Trophoblast cell (in vitro differentiated cells and primary cell): ENCODE measurements around the gene THEMIS.

Experiments
- DNase-seq, 2 donors: peaks; one replicate each; pipeline ENCODE4 v3.0.0-alpha.2; 2016
- H2AFZ ChIP-seq: 2 replicates; pipeline ENCODE4 v1.6.1; 2013; ENCODE audit warnings: low read length, moderate library complexity, mild to moderate bottlenecking; ENCODE audit not compliant: insufficient read depth, poor library complexity
- H2AK5ac ChIP-seq: 2 replicates; pipeline ENCODE4 v1.6.1; 2013; ENCODE audit warnings: mild to moderate bottlenecking, low read length
- H2BK120ac ChIP-seq: 2 replicates; pipeline ENCODE4 v1.6.1; 2013; ENCODE audit warnings: low read length, mild to moderate bottlenecking, moderate library complexity; ENCODE audit not compliant: insufficient read depth, poor library complexity
- H2BK12ac ChIP-seq: 2 replicates; pipeline ENCODE4 v1.6.1; 2013; ENCODE audit warnings: mild to moderate bottlenecking, low read length, moderate library complexity
- H2BK5ac ChIP-seq: 2 replicates; pipeline ENCODE4 v1.6.1; 2013; ENCODE audit warnings: low read length, low read depth, moderate library complexity, mild to moderate bottlenecking; ENCODE audit not compliant: poor library complexity
- H3K14ac ChIP-seq: 2 replicates; pipeline ENCODE4 v1.6.1; 2013; ENCODE audit warnings: mild to moderate bottlenecking, low read length
- H3K18ac ChIP-seq: 2 replicates; pipeline ENCODE4 v1.6.1; 2013; ENCODE audit warnings: mild to moderate bottlenecking, low read length
- H3K23ac ChIP-seq: 2 replicates; pipeline ENCODE4 v1.6.1; 2013; ENCODE audit warnings: low read length
- H3K27ac ChIP-seq: 2 replicates; pipeline ENCODE4 v1.5.1; 2013; ENCODE audit warnings: low read depth, mild to moderate bottlenecking, inconsistent platforms, low read length, moderate library complexity
- H3K27me3 ChIP-seq: 2 replicates; pipeline ENCODE4 v1.6.1; 2013; ENCODE audit warnings: inconsistent platforms, mild to moderate bottlenecking, low read length, moderate library complexity; ENCODE audit not compliant: insufficient read depth
- H3K36me3 ChIP-seq, 2 experiments: 1 replicate in 1 of 2; 2 replicates in 1 of 2; pipeline ENCODE4 v1.6.1; 2013; ENCODE audit warnings: low read length in 2 of 2, mild to moderate bottlenecking in 2 of 2, moderate library complexity in 1 of 2; ENCODE audit not compliant: insufficient read depth in 2 of 2, control insufficient read depth in 1 of 2
- H3K4ac ChIP-seq: 2 replicates; pipeline ENCODE4 v1.6.1; 2013; ENCODE audit warnings: low read depth, mild to moderate bottlenecking, low read length, moderate library complexity
- H3K4me1 ChIP-seq, 2 experiments: 1 replicate in 1 of 2; 2 replicates in 1 of 2; pipeline ENCODE4 v1.6.1; 2013; ENCODE audit warnings: low read length in 2 of 2, mild to moderate bottlenecking in 2 of 2, moderate library complexity in 1 of 2; ENCODE audit not compliant: insufficient read depth in 2 of 2, control insufficient read depth in 1 of 2
- H3K4me2 ChIP-seq: 2 replicates; pipeline ENCODE4 v1.6.1; 2013; ENCODE audit warnings: inconsistent platforms, mild to moderate bottlenecking, low read length, moderate library complexity
- H3K4me3 ChIP-seq: 2 replicates; pipeline ENCODE4 v1.5.1; 2013; ENCODE audit warnings: mild to moderate bottlenecking, low read depth, low read length, inconsistent platforms
- H3K79me1 ChIP-seq: one replicate; pipeline ENCODE4 v1.6.1; 2013; ENCODE audit warnings: low read length
- H3K79me2 ChIP-seq: 2 replicates; pipeline ENCODE4 v1.6.1; 2013; ENCODE audit warnings: low read length, mild to moderate bottlenecking; ENCODE audit not compliant: control insufficient read depth, insufficient read depth, poor library complexity
- H3K9ac ChIP-seq: 2 replicates; pipeline ENCODE4 v1.6.1; 2013; ENCODE audit warnings: mild to moderate bottlenecking, low read length
- H3K9me3 ChIP-seq: 2 replicates; pipeline ENCODE4 v1.6.1; 2013; ENCODE audit warnings: low read depth, mild to moderate bottlenecking, control low read depth, inconsistent platforms, low read length; ENCODE audit not compliant: insufficient read depth
- H4K12ac ChIP-seq: 2 replicates; pipeline ENCODE4 v1.6.1; 2013; ENCODE audit warnings: low read depth, mild to moderate bottlenecking, low read length, moderate library complexity
- H4K8ac ChIP-seq: 2 replicates; pipeline ENCODE4 v1.6.1; 2013; ENCODE audit warnings: low read depth, mild to moderate bottlenecking, low read length, moderate library complexity
- H4K91ac ChIP-seq: one replicate; pipeline ENCODE4 v1.6.1; 2013; ENCODE audit warnings: low read depth, mild to moderate bottlenecking, low read length, moderate library complexity
- WGBS: extraction: QIAGEN DNeasy Blood & Tissue Kit; methylation state at CpG from one replicate; pipeline ENCODE4 v1.1.7; 2013; ENCODE audit warnings: missing lambda C conversion rate; ENCODE audit not compliant: insufficient read length, insufficient coverage; ENCODE audit errors: extremely low coverage; 5-methylcytosine and 5-hydroxymethylcytosine counted together

THEMIS gene

DNA sequence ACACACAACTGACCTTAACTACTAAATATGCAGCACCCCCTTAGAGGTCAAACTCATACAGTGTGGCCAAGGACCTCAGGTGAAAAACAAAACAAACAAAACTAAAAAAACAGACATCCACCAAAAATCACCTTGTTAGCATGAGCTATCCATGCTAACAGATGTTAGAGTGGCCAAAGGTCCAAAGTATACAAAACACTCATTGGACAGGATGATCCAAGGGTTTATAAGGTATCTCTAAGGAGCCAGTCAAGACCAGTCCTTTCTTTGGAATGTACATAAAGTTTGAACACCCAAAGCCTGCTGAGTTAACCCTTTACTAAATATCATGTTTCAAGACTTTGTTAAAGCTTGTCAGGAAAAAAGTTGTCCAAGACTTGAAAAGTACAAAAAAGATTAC, 35.8 kb downstream of the THEMIS start:
- Histone ChIP-seq H4K91ac (no peak overlapping the region), H3K23ac (no peak overlapping the region), H2BK12ac (no peak overlapping the region), H2BK5ac (no peak overlapping the region), H3K14ac (no peak overlapping the region), H3K4me2 (no peak overlapping the region), H2AFZ (no peak overlapping the region), H3K4me1 (no peaks in the 10 kb centered on the region), H3K27me3 (no peaks in the 10 kb centered on the region), H3K27ac (no peak overlapping the region), H3K4me3 (no peak overlapping the region), H3K79me2 (no peaks in the 10 kb centered on the region), H3K9ac (no peak overlapping the region), H2AK5ac (no peak overlapping the region), H3K36me3 (no peaks in the 10 kb centered on the region), H2BK120ac (no peak overlapping the region), H3K4ac (no peak overlapping the region), H3K79me1 (no peaks in the 10 kb centered on the region), H3K18ac (no peak overlapping the region), H4K12ac (no peak overlapping the region), H3K9me3 (no peaks in the 10 kb centered on the region), H4K8ac (no peak overlapping the region)
- DNase-seq, result no peak

- WGBS, result no CpG with 5 or more reads among the region's 2 CpGs
Observed at GRCh38 chr6:127864701-127865100, 36.2 kb downstream of the THEMIS start.

GRCh38 chr6:127860723-127861122, 40.1 kb downstream of the THEMIS start:
- H3K4me3 ChIP-seq, result no peak overlapping the region
- no peak overlapping the region for H4K8ac ChIP-seq
- H3K4me1 ChIP-seq, result no peaks in the 10 kb centered on the region
- H4K12ac ChIP-seq, result no peak overlapping the region
- no peaks in the 10 kb centered on the region for H3K9me3 ChIP-seq
- no peak for DNase-seq
- no peak overlapping the region for H3K4ac ChIP-seq
- 100% methylated on average over 1 of the region's 2 CpGs for WGBS
- H3K27me3 ChIP-seq, result no peaks in the 10 kb centered on the region
- no peak overlapping the region for H3K27ac ChIP-seq
- no peak overlapping the region for H3K4me2 ChIP-seq
- H3K18ac ChIP-seq, result no peak overlapping the region
- H3K79me2 ChIP-seq, result no peaks in the 10 kb centered on the region
- H3K23ac ChIP-seq, result no peak overlapping the region
- no peak overlapping the region for H2BK120ac ChIP-seq
- no peak overlapping the region for H2BK12ac ChIP-seq
- H2AFZ ChIP-seq, result no peak overlapping the region
- H2BK5ac ChIP-seq, result no peak overlapping the region
- no peak overlapping the region for H2AK5ac ChIP-seq
- H3K14ac ChIP-seq, result no peak overlapping the region
- H3K9ac ChIP-seq, result no peak overlapping the region
- H3K36me3 ChIP-seq, result no peaks in the 10 kb centered on the region
- no peaks in the 10 kb centered on the region for H3K79me1 ChIP-seq
- H4K91ac ChIP-seq, result no peak overlapping the region

More at GRCh38 chr6:127864701-127865100, 36.2 kb downstream of the THEMIS start:
- Histone ChIP-seq H3K4me3 (no peak overlapping the region), H3K79me2 (no peaks in the 10 kb centered on the region), H3K9me3 (no peaks in the 10 kb centered on the region), H4K91ac (no peak overlapping the region), H3K4me1 (no peaks in the 10 kb centered on the region), H2AFZ (no peak overlapping the region), H3K23ac (no peak overlapping the region), H2BK5ac (no peak overlapping the region), H2AK5ac (no peak overlapping the region), H4K8ac (no peak overlapping the region), H3K18ac (no peak overlapping the region), H3K4me2 (no peak overlapping the region), H3K27ac (no peak overlapping the region), H3K27me3 (no peaks in the 10 kb centered on the region), H4K12ac (no peak overlapping the region), H3K14ac (no peak overlapping the region), H3K4ac (no peak overlapping the region), H3K36me3 (no peaks in the 10 kb centered on the region), H2BK120ac (no peak overlapping the region), H2BK12ac (no peak overlapping the region), H3K9ac (no peak overlapping the region), H3K79me1 (no peaks in the 10 kb centered on the region)
- no peak for DNase-seq

GRCh38 chr6:127859956-127860355, 40.9 kb downstream of the THEMIS start:
- Histone ChIP-seq H3K4me2 (no peak overlapping the region), H4K91ac (no peak overlapping the region)
- WGBS, result no CpG with 5 or more reads among the region's 2 CpGs

More at GRCh38 chr6:127859956-127860355, 40.9 kb downstream of the THEMIS start:
- no peak overlapping the region for H4K8ac ChIP-seq
- no peak overlapping the region for H2BK12ac ChIP-seq
- no peaks in the 10 kb centered on the region for H3K4me1 ChIP-seq
- no peak overlapping the region for H3K14ac ChIP-seq
- no peaks in the 10 kb centered on the region for H3K36me3 ChIP-seq
- H3K4ac ChIP-seq, result no peak overlapping the region
- H4K12ac ChIP-seq, result no peak overlapping the region
- H3K27ac ChIP-seq, result no peak overlapping the region
- H3K4me3 ChIP-seq, result no peak overlapping the region
- no peak overlapping the region for H2AFZ ChIP-seq
- H2BK5ac ChIP-seq, result no peak overlapping the region
- H3K9me3 ChIP-seq, result no peaks in the 10 kb centered on the region
- no peak overlapping the region for H2AK5ac ChIP-seq
- H3K27me3 ChIP-seq, result no peaks in the 10 kb centered on the region
- H3K18ac ChIP-seq, result no peak overlapping the region
- DNase-seq, result no peak
- no peaks in the 10 kb centered on the region for H3K79me1 ChIP-seq
- H3K23ac ChIP-seq, result no peak overlapping the region
- H3K79me2 ChIP-seq, result no peaks in the 10 kb centered on the region
- H3K9ac ChIP-seq, result no peak overlapping the region
- H2BK120ac ChIP-seq, result no peak overlapping the region
